Measurements from ENCODE around the gene COL1A1.

COL1A1 gene

DNA sequence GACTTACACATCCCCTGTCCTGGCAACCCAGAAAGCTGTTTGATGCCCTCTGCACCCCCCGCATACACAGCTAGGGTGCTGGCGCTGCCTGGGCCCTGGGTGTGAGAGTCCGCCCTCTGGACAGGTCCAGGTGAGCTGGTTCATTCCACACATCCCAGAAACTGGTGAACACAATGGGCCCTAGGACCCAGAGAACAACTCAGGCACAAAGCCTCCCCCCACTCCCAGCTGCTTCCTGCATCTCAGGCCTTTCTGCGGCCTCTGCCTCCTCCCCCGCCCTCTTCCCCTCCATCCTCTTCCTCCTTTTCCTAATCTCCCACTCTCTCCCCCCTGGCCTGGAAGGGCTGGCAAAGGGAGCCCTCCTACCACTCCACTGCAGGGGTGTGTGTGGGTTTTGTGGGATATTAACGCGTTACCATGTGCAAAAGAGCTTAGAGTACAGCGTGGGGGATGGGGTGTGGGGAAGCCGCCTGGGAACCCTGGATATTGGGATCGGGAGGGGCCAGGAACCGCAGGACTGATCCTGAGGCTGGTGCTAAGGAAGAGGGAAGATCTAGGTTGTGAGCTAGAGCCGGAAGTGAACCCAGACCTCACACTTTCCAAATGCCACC lies 49.4 kb downstream of the COL1A1 start:
- peak; percentile 41 for DNase-seq

- peak; percentile 81 for DNase-seq
Observed at GRCh38 chr17:50151041-50151936, 50.1 kb downstream of the COL1A1 start.

GRCh38 chr17:50150354-50151040 lies 50.9 kb downstream of the COL1A1 start, which contains the start of gene PPP1R9B:
TSS of gene PPP1R9B (minus strand) at chr17:50150677. CDS start at chr17:50150513, 164 bp downstream.
- no peak for DNase-seq

DNA sequence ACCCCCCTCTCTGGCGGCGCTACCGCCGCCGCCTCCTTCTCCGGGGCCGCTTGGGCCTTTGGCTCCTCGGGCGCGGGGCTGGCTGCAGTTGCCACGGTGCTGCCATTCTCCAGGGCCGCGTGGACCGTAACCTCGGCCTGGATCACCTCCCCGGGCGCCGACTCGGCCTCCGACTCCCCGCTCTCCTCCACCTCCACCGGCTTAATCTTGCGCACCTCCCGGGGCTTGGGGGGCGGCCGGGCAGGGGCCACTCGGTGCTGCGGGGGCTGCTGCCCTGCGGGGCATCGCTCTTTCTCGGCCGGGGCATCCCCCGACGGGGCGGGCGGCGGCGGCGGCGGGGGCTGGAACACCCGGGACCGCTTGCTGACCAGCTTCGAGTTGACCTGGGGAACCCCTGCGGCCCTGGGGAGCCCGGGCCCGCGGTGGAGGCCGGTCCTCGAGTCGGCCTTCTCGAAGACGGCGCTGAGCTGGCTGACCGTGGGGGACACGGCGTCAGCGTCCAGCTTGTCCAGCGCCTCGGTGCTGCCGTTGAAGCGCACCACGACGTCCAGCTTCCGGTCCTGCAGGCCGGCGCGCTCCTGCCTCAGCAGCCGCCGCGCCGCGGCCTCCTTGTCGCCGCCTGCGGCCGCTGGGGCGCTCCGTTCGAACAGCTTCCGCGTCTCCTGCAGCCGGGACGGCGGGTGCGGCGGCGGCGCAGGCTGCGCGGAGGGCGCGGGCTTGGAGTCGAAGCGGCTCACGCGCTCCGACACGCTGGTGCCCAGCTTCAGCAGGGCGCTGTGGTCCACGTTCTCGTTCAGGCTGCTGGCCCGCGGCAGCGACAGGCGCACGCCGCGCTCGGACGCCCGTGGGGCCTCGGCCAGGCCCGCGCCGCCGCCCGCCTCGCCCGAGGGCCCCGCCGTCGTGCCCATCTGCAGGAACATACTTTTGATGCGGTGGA lies 51.7 kb downstream of the COL1A1 start:
- DNase-seq: peak; percentile 64

GRCh38 chr17:50149091-50149416 lies 52.4 kb downstream of the COL1A1 start:
- no peak for DNase-seq

- peak; percentile 63 for DNase-seq
Observed at GRCh38 chr17:50148226-50149090, 53.0 kb downstream of the COL1A1 start.

DNA sequence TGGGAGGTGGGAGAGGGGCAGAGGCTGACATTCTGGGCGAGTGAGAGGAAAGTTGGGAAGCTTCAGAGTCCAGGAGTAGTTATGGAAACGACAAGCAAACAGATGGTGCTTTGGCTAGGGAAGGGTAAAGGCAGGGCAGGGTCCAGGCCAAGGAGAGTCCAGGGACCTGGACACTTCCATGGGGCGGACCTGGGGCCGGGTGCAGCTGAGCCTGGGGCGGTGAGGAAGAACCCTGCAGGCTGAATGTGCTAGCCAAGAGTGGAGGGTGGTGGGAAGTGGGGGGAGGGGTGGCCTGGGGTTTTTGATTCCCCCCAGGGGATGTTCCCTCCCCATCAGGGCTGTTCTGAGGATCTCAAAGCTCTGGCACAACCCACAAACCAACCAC lies 53.6 kb downstream of the COL1A1 start:
- DNase-seq: no peak

- DNase-seq: no peak
Observed at GRCh38 chr17:50146927-50147665, 54.3 kb downstream of the COL1A1 start.

DNA sequence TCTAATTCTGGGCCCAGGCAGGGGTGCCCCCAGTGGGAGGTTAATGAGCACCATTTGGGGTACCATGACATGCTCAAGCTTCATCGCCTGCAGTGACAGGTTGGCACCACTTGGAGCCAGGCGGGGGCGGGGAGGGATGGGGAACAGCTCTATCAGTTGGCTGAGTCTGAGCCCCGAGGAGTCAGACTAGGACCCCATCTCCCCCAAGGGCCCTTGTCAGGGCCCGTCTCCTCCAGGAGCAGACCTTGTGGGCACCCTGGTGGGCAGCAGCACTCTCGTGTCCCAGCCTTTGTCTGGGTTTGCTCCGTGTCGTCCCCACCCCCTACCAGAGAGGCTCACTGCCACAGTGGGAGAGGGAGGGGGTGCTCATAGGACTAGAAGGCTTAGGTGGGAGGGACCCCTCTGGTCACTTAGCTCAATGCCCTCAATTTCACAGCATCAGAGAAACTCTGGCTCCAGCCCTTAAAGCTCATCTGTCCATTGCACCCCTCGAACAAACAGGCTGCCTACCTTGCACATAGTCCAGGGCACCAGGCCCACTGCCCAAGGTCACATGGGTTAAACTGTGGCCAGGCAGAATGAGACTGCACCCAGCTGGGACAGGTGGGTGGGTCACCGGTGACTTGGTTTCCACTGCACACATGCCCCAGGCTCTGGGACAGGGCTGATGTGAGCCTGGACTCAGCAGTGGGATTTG lies 55.1 kb downstream of the COL1A1 start:
- no peak for DNase-seq

DNA sequence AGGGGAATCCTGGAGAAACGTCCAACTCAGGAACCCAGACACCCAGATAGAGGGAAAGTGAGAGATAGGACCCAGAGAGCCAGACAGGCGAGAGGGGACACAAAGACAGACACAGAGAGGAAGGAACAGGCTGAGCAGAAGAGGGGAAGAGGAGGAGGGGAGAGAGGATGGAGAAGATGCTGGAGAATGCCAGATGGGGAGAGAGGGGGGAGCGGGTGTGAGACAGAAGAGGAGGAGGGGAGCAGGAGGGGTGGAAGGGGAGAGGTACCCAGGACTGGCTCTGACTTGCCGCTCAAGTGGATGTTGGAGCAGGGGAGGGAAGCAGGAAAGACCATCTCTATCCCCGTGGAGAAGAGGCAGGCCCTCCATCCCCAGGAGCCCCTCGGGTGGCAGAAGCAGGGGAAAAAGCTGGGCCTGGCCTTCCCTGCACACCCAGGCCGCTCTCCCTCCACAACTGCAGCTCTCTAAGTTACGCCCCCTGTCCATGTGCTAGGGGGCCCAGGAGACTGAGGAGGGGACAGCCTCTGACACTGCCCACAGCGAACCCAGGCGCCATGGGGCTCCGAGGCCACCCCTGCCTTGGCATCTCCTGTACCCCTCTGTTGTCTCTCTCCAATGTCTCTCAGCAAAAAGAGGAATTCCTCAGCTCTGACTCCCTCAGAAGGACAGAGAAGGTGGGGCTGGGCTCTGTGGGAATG lies 55.8 kb downstream of the COL1A1 start:
- no peak for DNase-seq

DNA sequence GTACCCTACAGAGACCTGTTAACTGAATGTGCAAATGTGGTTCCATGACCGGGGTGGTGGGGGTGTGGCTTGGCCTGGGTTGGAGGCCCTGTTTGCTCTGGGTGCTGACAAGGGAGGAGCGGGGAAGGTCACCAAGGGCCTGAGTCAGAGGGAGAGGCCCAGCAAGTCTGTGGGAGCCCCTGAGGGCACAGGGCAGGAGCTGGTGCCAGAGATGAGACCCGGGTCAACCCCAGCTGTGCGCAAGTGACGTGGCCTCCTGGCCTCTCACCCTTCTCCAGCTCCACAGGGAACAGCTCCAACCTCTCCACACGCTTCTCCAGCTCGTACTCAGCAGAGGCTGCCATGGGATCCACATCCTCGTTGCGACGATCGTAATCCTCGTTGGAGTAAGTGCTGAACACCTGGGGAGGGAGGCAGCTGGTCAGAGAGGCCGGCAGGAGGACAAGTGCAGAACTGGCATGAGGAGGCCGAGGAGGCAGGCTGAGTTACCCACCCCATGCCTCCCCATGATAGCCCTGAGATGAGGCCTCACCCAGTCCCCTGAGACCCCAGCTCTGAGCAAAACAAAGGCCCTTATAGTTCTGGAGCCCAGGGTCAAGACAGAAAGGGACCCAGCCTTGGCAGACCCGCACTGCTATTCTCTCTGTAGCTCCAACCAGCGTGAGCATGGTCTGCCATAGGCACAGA lies 56.4 kb downstream of the COL1A1 start:
- DNase-seq: no peak

GRCh38 chr17:50144355-50144754 lies 57.1 kb downstream of the COL1A1 start:
- DNase-seq: no peak

DNA sequence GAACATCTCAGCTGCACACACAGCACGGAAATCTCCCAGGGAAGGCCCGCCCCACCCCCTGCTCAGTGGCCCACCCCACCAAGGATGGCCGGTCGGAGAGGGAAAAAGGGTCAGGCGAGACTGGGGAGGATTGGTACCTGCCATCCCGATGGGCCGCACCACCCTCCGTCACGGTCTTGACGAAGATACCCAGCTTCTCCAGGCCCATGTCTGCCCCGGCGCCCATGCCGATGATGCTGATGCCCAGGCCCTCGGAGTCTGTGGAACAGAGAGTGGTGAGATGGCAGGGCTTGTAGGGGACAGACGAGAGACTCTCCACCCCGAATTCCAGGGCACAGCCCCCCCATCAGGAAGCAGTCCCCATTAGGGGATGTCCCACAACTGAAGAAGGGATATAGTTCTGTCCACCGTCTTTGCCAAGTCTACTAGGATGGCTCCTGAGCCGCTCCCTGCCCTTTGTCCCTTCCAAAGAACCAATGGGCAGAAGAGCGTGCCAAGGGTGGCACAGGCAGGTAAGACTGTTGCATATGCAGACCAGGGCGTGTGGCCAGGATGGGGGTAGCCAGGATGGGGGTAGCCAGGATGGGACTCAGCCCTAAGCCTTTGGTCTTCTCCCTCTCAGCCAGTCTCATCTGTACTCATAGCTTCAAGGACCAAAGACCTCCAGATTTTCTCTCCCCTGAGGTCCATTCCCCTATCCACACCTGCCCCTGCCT lies 57.8 kb downstream of the COL1A1 start:
- DNase-seq: no peak

DNA sequence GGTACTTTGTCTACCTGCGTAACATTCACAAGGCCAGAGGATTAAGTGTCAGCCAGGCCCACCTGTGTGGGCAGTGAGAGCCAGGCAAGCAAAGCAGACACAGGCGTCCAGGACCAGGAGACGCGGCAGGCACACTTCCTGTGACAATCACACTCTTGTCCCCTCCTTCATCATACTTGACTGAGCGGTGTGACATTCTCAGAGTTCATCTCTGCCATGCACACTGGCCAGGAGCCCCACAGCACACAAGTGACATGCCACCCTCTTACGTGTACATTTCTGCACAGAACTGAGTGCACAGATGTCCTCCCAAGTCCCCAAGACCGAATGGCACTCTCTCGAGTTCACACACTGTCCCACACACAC lies 59.7 kb downstream of the COL1A1 start:
- no peak for DNase-seq

GRCh38 chr17:50141026-50141744 lies 60.2 kb downstream of the COL1A1 start:
- DNase-seq: no peak

DNA sequence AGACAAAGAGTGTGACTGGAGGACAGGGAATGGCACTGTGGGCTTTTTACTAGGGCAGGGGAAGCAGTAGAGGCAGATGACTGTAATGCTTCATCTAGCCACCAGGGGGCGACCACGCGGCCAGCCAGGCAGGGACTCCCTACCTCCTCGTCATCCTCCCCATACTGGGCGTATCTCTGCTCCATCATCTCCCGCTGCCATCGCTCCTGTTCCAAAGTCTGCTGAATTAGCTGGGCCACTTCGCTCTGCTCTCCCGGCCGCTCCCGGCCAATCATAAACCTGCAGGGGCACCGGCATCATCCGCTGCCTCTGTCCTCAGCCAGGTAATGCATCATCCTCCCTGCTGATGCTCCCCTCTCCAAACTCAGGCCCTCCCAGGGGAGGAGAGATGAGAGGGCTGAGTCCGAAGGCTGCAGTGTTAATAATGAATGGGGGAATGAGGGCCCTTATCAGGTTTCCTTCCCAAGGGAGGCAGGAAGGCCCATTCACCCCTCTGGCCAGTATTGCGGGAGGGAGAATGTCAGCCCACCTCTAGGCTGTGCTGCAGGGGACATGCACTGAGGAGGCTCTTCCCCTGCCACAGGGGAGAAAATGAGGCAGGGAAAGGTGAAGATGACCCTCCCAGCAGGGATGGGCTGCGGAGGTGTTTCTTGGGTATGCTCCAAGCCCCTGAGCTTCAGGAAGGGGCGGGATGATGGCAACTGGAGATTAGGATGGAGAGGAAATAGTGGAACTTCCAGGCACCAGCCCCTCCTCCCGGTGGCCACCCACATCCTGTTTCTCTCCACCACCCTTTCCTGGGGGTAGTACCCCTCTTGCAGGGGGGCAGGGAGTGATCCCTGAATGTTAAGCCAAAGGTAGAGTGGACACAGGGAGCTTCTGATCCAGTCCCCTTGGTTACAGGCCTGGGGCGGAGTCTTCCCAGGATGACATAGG lies 61.2 kb downstream of the COL1A1 start:
- DNase-seq: peak; percentile 81
